ENCODE measurements around the gene TMEM273.

GRCh38 chr10:49179699-49180443 is 8.3 kb downstream of the TMEM273 start:
- TF ChIP-seq, protein P1, sequence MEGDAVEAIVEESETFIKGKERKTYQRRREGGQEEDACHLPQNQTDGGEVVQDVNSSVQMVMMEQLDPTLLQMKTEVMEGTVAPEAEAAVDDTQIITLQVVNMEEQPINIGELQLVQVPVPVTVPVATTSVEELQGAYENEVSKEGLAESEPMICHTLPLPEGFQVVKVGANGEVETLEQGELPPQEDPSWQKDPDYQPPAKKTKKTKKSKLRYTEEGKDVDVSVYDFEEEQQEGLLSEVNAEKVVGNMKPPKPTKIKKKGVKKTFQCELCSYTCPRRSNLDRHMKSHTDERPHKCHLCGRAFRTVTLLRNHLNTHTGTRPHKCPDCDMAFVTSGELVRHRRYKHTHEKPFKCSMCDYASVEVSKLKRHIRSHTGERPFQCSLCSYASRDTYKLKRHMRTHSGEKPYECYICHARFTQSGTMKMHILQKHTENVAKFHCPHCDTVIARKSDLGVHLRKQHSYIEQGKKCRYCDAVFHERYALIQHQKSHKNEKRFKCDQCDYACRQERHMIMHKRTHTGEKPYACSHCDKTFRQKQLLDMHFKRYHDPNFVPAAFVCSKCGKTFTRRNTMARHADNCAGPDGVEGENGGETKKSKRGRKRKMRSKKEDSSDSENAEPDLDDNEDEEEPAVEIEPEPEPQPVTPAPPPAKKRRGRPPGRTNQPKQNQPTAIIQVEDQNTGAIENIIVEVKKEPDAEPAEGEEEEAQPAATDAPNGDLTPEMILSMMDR (IDR thresholded peaks at IDR 0.05), result no peak
- no peak for TF ChIP-seq POLR2A (IDR thresholded peaks at IDR 0.05)
- no peak for TF ChIP-seq POLR2AphosphoS5 (IDR thresholded peaks at IDR 0.05)

Measured in suprapubic skin (tissue), 4 donors.